Astrocyte (in vitro differentiated cells and primary cell): ENCODE data around the gene FGL2. TPM values are rescaled to one million over a fixed set of nuclear protein-coding genes. Genes with fewer than 3 reads are reported as not detected.
"Not testable (repeated sequence)": the region's sequence is repeated elsewhere in the genome, so short reads cannot be mapped to it uniquely, and the experiment has no call there.

Experiments
- DNase-seq: peaks from one replicate; pipeline ENCODE4 v3.0.0-alpha.2; 2010; ENCODE audit warnings: low read depth
- FAIRE-seq: peaks from 2 replicates; lab custom pipeline; 2011; peaks lifted over from hg19 to GRCh38; lab: Jason Lieb, UNC
- H2AFZ ChIP-seq: 2 replicates; pipeline ENCODE4 v1.6.0; 2012; ENCODE audit warnings: low read depth, low read length, inconsistent platforms
- H3K27ac ChIP-seq: 2 replicates; pipeline ENCODE4 v1.5.1; 2011; ENCODE audit warnings: low read depth, low read length, inconsistent platforms
- H3K27me3 ChIP-seq: 2 replicates; pipeline ENCODE4 v1.6.0; 2011; ENCODE audit warnings: low read length, inconsistent platforms; ENCODE audit not compliant: insufficient read depth
- H3K36me3 ChIP-seq: 2 replicates; pipeline ENCODE4 v1.5.1; 2011; ENCODE audit warnings: low read length, inconsistent platforms; ENCODE audit not compliant: insufficient read depth
- H3K4me1 ChIP-seq: 2 replicates; pipeline ENCODE4 v1.5.1; 2011; ENCODE audit warnings: low read length, inconsistent platforms; ENCODE audit not compliant: insufficient read depth
- H3K4me2 ChIP-seq: 2 replicates; pipeline ENCODE4 v1.6.0; 2012; ENCODE audit warnings: low read length, inconsistent platforms
- H3K4me3 ChIP-seq: 2 replicates; pipeline ENCODE4 v1.5.1; 2011; ENCODE audit warnings: low read depth, mild to moderate bottlenecking, low read length, inconsistent platforms; ENCODE audit not compliant: insufficient read depth
- H3K79me2 ChIP-seq: 2 replicates; pipeline ENCODE4 v1.6.0; 2012; ENCODE audit warnings: mild to moderate bottlenecking, low read length, inconsistent platforms; ENCODE audit not compliant: insufficient read depth
- H3K9ac ChIP-seq: 2 replicates; pipeline ENCODE4 v1.6.0; 2012; ENCODE audit warnings: mild to moderate bottlenecking, low read length, inconsistent platforms
- H3K9me3 ChIP-seq: 2 replicates; pipeline ENCODE4 v1.5.1; 2012; ENCODE audit warnings: low read depth, mild to moderate bottlenecking, low read length, inconsistent platforms; ENCODE audit not compliant: insufficient read depth
- H4K20me1 ChIP-seq: 2 replicates; pipeline ENCODE4 v1.6.0; 2012; ENCODE audit warnings: low read length, inconsistent platforms; ENCODE audit not compliant: insufficient read depth
- H3K27ac Mint-ChIP-seq: one replicate; pipeline ENCODE4 v1.8.0; 2021; ENCODE audit warnings: mild to moderate bottlenecking, mixed read lengths; ENCODE audit not compliant: unreplicated experiment
- H3K27me3 Mint-ChIP-seq: one replicate; pipeline ENCODE4 v1.8.0; 2021; ENCODE audit warnings: low read depth, mixed read lengths; ENCODE audit not compliant: unreplicated experiment
- H3K36me3 Mint-ChIP-seq: one replicate; pipeline ENCODE4 v1.8.0; 2021; ENCODE audit warnings: low read depth, mixed read lengths; ENCODE audit not compliant: unreplicated experiment
- H3K4me1 Mint-ChIP-seq: one replicate; pipeline ENCODE4 v1.8.0; 2021; ENCODE audit warnings: low read depth, mixed read lengths; ENCODE audit not compliant: unreplicated experiment
- H3K4me3 Mint-ChIP-seq: one replicate; pipeline ENCODE4 v1.8.0; 2021; ENCODE audit warnings: mild to moderate bottlenecking, moderate library complexity, mixed read lengths; ENCODE audit not compliant: unreplicated experiment
- H3K9me3 Mint-ChIP-seq: one replicate; pipeline ENCODE4 v1.8.0; 2021; ENCODE audit warnings: mild to moderate bottlenecking, mixed read lengths; ENCODE audit not compliant: unreplicated experiment
- CTCF ChIP-seq: IDR thresholded peaks from 2 replicates; pipeline ENCODE4 v1.5.1; 2011; ENCODE audit warnings: low read depth, mild to moderate bottlenecking, inconsistent platforms, low read length, moderate library complexity; ENCODE audit not compliant: insufficient read depth
- EZH2 ChIP-seq: IDR thresholded peaks from 2 replicates; pipeline ENCODE4 v1.6.1; 2012; ENCODE audit warnings: mild to moderate bottlenecking, low read length, inconsistent platforms; ENCODE audit not compliant: insufficient read depth
- total RNA-seq: library from RNA; stranded (reverse); gene quantifications from 2 replicates; pipeline ENCODE4 v1.2.1, GENCODE V29; 2021

The FGL2 gene
- total RNA-seq, 1 donor from 2014 or later = not detected

DNA sequence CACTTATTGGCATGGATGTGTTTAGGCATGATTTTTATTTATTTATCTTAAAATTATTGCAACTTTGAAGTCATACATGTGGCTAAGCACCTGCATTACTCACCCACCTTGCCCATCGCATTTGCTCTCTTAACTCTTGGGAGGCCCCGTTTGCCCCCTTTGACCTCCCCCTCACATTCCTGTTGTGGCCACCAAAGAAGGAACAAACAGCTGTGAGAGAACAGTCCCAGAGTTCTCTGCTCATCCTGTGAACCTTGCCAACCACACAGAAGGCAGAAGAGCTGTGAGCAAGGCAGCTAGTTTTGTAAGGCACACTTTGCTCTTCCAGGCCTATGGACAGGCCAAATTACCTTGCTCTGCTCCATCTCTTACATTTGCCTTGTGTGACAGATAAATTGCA is 23.6 kb upstream of the FGL2 start:
- Histone ChIP-seq H3K9me3 (no peaks in the 10 kb centered on the region), H3K27ac (no peak overlapping the region), H3K79me2 (no peaks in the 10 kb centered on the region), H4K20me1 (no peaks in the 10 kb centered on the region), H3K4me2 (no peak overlapping the region), H3K9ac (no peak overlapping the region), H3K4me3 (no peak overlapping the region), H3K27me3 (no peaks in the 10 kb centered on the region), H3K36me3 (no peaks in the 10 kb centered on the region), H3K4me1 (no peaks in the 10 kb centered on the region), H2AFZ (no peak overlapping the region)
- Mint-ChIP-seq H3K27ac (no peak overlapping the region), H3K36me3 (no peaks in the 10 kb centered on the region), H3K27me3 (no peaks in the 10 kb centered on the region), H3K4me3 (no peak overlapping the region), H3K4me1 (peaks cover 2% of the 10 kb centered on the region), H3K9me3 (peaks cover 11% of the 10 kb centered on the region)
- FAIRE-seq = no peak
- no peak for DNase-seq
- TF ChIP-seq EZH2 (no peak), CTCF (no peak)

GRCh38 chr7:77222819-77223218 is 23.2 kb upstream of the FGL2 start:
- TF ChIP-seq CTCF (no peak), EZH2 (no peak)
- Histone ChIP-seq H4K20me1 (no peaks in the 10 kb centered on the region), H3K4me1 (no peaks in the 10 kb centered on the region), H3K9me3 (no peaks in the 10 kb centered on the region), H2AFZ (no peak overlapping the region), H3K4me2 (no peak overlapping the region), H3K36me3 (no peaks in the 10 kb centered on the region), H3K27me3 (no peaks in the 10 kb centered on the region), H3K4me3 (no peak overlapping the region), H3K9ac (no peak overlapping the region), H3K27ac (no peak overlapping the region), H3K79me2 (no peaks in the 10 kb centered on the region)
- Mint-ChIP-seq H3K36me3 (no peaks in the 10 kb centered on the region), H3K27me3 (no peaks in the 10 kb centered on the region), H3K27ac (no peak overlapping the region), H3K4me3 (no peak overlapping the region), H3K9me3 (peaks cover 11% of the 10 kb centered on the region), H3K4me1 (peaks cover 2% of the 10 kb centered on the region)
- DNase-seq (no peak), FAIRE-seq (no peak)

DNA sequence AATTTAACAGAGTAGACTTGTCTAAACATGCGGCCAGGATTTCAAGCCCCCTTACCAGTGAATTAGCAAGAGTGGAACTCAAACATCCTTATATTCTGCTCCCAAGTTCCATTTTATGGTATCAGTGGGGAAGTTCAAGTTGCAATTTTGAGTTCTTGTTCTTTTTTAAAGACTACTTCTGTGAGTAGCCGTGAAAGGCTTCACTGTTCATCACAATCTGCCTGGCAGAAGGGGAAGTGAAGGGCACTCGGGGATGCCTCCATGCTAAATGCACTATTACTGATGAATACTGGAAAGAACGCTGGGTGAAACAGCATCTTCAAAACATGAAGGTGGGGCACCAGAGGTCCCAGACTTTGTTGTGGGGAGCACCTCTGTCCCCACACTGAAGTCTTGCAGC is 22.4 kb upstream of the FGL2 start:
- Histone ChIP-seq H3K9me3 (no peaks in the 10 kb centered on the region), H3K4me2 (no peak overlapping the region), H3K27ac (no peak overlapping the region), H3K4me1 (no peaks in the 10 kb centered on the region), H3K27me3 (no peaks in the 10 kb centered on the region), H3K79me2 (no peaks in the 10 kb centered on the region), H3K4me3 (no peak overlapping the region), H2AFZ (no peak overlapping the region), H4K20me1 (no peaks in the 10 kb centered on the region), H3K9ac (no peak overlapping the region), H3K36me3 (no peaks in the 10 kb centered on the region)
- H3K9me3 Mint-ChIP-seq = peaks cover 11% of the 10 kb centered on the region
- H3K36me3 Mint-ChIP-seq = no peaks in the 10 kb centered on the region
- peaks cover 2% of the 10 kb centered on the region for H3K4me1 Mint-ChIP-seq
- no peaks in the 10 kb centered on the region for H3K27me3 Mint-ChIP-seq
- no peak for FAIRE-seq
- H3K27ac Mint-ChIP-seq = no peak overlapping the region
- TF ChIP-seq CTCF (no peak), EZH2 (no peak)
- H3K4me3 Mint-ChIP-seq = no peak overlapping the region
- DNase-seq = no peak

DNA sequence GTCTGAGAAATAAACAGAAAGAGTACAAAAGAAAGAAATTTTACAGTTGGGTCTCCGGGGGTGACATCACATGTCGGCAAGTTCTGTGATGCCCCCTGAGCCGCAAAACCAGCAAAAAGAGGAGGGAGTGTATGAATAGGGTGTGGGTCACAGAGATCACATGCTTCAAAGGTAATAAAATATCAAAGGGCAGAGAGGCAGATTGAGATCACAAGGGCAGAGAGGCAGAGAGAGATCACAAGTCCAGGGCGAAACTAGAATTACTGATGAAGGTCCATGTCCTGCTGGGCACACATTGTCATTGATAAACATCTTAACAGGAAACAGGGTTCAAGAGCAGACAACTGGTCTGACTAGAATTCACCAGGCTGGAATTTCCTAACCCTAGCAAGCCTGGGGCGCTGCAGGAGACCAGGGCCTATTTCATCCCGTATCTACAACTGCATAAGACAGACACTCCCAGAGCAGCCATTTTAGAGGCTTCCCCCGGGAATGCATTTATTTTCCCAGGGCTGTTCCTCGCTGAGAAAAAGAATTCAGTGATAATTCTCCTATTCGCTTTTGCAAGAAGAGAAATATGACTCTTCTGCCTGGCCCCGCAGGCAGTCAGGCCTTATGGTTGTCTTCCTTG is 20.2 kb upstream of the FGL2 start:
- H3K4me3 ChIP-seq, H4K20me1 ChIP-seq, DNase-seq, H3K36me3 ChIP-seq, H3K9me3 ChIP-seq, H3K27ac ChIP-seq, H3K9ac ChIP-seq, H3K27me3 ChIP-seq, H3K27me3 Mint-ChIP-seq, H2AFZ ChIP-seq, FAIRE-seq, H3K79me2 ChIP-seq, H3K4me1 ChIP-seq, H3K36me3 Mint-ChIP-seq, H3K4me1 Mint-ChIP-seq, H3K4me2 ChIP-seq, H3K27ac Mint-ChIP-seq: not testable (repeated sequence)
- Mint-ChIP-seq H3K4me3 (peak overlapping the region; percentile 29), H3K9me3 (peaks cover 11% of the 10 kb centered on the region)
